ENCODE data around the gene PTPRZ1.

The PTPRZ1 gene

DNA sequence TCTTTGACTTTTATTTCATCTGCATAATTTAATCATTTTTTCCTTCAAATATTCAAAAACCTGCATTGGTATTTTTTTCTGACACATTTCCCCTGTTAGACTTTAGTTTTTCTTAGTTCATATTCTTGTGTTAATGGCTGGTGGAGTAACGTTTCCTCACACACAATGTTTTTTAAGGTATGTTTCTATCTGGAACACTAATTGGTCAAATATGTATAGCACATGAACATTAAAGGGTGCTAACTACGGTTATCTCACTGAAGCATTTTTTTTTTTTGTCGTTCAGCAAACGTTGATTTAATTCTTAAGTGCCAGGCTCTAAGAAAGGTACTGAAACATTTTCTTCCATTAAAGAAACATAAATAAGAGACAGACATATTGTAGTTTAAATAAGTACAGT, 87.7 kb downstream of the PTPRZ1 start:
- DNase-seq, result no peak

DNA sequence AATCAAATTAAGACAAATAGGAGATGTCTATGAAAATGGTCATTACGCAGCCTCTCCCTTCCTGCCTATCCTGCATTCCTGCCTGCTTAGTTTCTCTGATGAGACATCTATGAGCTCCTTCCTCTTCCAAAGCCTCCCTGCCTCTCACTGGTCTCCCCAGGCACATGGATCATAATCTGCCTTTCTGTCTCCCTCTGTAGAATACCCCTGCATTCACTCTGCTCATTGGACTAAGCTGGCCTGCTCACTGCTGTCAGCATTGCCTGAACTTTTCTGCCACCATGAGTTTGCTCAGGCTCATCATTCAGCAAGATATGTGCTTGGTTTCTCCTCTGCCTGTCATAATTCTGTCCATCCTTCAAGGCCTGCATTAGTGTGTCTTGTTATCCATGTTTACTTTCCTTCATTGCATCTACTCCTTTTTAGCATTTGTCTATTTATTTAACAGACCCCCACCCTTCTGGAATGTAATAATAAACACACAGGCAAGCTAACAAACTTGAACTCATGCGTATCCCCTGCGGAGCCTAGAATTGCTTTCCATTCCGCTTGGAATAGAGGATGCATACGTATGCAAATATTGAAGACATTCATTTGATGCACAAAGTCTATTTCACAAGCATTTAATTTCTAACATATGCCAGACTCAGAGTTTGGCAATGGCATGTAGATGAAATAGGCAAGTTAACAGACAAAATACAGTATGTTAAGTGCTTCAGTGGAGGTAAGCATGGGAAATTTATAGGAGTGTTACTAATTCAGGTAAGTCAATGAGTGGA, 88.3 kb downstream of the PTPRZ1 start:
- no peak for DNase-seq

DNA sequence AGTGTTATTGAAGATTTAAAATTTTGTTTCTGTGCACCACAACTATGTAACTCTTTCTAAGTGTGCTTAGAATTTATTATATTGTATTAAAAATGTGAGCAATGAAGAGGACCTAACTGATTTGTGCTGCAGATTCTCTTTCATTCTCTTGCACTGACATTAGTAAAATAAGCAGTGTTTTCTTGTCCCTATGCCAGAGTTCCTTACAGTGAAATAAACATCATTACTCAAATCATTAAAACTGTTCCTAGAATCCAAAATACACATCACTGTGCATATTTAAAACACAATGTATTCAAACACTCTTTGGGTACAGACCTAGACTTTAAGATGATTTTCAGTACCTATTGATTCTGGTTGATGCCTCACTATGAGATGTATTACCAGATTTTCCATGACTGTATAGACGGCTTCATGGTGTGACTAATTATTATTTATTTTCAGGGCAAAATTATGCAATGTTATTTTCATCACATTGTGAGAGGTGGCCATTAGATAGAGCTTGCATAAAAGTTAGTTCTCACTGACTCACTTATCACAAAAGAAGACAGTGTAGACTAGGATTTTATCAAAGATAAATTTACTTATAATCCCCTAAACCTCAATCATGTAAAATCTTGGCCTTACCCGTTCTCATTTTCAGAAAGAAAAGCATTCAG, 93.4 kb downstream of the PTPRZ1 start:
- DNase-seq, result no peak

DNA sequence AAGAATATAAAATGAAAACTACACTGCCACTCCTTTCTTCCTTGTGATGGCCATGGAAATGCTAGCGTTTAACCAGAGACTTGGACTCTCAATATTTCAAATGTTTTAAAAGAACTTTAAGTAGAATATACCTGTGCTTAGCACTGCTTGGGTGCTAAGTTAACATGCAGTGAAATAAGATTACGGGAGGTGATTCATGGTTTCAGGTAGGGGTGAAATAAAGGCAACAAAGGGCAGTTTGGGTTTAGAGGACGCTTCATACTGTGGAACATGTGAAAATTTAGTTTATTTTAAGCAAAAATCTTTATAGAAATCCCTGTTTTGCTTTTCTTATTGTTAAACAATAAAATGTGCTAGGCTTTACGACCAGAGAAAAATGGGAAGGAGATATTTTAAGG, 94.0 kb downstream of the PTPRZ1 start:
- no peak for DNase-seq

DNA sequence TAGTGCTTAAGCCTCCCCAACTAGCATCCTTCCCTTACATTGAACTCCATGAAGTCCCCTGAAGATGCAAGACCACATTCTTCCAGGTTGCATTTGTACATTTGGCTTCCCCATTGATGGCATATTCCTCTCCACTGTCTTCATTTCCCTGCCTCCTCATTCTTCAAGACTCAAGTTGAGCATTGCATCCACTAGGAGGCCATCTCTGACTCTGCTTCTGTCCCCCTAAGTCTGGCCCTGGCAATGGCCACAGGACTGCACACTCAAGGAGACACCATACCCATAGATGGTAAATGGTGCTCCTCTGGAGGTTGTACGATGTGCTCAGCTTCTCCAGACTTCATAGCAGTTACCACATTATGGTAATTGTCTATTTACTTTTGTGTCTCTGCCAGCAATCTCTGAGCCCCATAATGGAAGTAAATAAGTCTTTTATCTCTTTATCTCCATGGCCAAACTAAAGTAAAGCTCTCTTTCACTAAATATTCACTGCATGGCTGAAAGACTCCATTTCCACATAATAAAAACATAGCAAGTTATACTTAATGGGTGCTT, 112.6 kb downstream of the PTPRZ1 start:
- DNase-seq, result no peak

DNA sequence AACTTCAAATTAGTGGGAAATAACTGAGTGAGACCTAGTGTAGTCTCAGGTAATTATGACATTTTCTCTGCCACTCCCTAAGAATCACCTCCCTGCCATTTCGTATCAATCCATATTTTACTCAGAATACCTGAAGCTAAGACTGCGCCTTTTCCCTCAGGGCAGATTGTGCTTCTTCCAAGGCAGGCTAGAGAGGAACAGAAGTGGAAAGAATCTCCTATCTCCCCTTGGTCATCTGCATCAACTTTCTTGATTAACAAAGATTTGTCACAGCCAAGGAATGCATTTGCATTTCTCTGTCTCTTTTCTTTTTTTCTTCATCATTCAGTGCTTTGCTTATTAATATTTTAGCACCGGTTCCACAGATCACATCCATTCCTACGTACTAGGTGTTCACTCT, 119.1 kb downstream of the PTPRZ1 start:
- DNase-seq, result no peak

DNA sequence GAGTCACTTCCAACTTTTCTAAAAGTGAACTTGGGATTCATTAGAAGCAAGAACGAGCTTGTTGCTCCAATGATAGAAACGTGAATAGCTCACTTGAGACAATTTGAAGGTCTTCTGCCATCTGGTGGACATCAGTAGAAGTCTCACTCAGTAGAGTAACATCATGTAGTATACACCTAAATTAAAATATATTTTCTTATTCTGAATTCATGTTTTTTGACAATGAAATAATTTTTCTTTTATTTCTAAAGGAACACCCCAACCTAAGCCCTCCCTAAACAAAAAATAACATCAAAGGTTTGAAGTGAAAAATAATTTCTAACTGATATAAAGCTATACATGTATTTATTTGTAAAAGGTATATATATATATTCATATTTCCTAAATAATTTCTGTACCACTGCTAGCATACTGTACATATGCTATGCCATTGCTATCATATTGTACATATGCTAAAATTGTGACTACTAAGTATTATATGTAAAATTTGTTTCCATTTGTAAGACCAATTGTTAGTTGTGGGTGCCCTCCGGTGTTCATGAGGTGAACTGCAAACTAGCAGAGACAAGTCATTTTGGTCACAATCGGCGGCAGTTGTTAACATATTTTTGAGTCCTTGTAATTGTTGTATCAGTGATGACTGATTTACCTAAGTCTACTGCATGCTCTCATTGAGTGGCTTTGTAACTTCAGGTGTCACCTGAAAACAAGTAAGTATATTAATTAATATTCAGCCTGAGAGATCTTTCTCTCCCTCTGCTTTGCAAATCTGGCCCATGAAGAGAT, 121.9 kb downstream of the PTPRZ1 start:
- DNase-seq, result peak; percentile 67

DNA sequence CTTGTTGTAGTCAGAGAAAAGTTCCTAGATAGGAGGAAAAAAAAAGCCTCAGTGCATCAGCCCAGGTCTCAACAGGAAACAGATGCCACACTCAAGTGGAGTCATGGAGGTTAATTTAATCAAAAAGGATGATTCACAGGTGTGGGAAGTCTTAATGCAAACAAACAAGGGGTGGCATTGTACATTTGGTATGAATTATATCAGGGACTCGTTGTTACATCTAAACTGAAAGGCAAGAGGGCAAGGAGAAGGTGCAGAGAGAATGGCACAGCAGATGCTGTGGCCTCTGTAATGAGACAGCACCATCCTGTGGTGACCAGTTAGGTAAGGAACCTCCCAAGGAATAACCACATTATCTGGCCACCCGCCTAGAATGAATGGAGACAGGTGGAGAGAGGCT, 133.7 kb downstream of the PTPRZ1 start:
- peak; percentile 82 for DNase-seq

DNA sequence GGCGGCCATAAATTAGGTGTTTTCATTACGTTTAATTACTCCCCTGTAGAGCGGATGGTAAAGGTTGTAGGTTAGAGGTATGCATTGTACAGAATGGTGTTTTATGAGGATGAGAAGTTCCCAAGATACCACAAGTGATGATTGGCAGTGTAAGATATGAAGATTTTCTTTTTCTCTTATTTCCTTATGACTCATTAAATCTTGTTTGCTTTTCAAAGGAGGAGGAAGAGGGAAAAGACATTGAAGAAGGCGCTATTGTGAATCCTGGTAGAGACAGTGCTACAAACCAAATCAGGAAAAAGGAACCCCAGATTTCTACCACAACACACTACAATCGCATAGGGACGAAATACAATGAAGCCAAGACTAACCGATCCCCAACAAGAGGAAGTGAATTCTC, 137.2 kb downstream of the PTPRZ1 start:
- DNase-seq, result no peak

DNA sequence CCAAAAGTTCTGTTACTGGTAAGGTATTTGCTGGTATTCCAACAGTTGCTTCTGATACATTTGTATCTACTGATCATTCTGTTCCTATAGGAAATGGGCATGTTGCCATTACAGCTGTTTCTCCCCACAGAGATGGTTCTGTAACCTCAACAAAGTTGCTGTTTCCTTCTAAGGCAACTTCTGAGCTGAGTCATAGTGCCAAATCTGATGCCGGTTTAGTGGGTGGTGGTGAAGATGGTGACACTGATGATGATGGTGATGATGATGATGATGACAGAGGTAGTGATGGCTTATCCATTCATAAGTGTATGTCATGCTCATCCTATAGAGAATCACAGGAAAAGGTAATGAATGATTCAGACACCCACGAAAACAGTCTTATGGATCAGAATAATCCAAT, 140.1 kb downstream of the PTPRZ1 start:
- no peak for DNase-seq

DNA sequence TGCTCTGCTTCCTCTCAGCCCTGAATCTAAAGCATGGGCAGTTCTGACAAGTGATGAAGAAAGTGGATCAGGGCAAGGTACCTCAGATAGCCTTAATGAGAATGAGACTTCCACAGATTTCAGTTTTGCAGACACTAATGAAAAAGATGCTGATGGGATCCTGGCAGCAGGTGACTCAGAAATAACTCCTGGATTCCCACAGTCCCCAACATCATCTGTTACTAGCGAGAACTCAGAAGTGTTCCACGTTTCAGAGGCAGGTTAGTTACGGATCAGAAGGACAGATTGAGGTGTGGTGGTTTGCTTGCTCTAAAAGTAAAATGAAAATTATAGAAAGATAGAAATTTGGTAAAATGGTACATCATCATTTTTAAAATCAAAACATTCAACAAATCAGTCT, 140.7 kb downstream of the PTPRZ1 start:
- DNase-seq, result no peak

DNA sequence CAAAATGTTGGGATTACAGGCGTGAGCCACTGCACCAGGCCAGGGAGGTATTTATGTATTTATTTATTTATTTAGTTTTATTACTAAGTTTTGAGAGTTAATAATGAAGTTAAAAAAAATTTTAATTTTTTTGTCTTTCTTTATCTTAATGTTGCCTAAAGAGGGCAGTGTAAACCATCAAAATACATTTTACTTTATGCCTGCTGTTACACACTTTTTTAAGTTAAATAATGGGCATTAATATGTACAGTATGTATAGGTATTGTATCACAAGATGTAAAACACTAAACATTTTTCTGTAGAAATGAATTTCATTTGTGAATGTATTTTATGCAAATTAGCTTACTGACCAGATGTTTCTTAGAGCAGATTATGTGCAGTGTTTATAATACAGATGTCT, 141.7 kb downstream of the PTPRZ1 start:
- no peak for DNase-seq

DNA sequence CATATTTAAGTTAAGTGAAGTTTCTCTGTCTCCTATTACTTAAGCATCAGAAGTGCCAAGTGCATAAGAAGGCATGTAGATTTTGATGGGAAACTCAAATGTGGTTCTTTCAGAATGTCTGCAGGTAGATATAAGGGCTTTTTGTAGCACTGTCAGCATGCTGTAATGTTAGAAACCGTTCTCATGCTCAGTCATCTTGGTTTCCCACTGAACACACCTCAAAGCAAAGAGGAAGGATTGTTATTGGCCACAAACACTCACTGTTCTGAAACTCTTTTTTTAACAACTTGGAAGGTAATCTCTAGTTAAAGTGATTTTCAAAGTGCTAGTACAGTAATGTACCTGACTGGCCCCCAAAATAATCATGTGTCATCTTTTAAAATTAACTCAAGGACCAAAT, 145.1 kb downstream of the PTPRZ1 start:
- no peak for DNase-seq

DNA sequence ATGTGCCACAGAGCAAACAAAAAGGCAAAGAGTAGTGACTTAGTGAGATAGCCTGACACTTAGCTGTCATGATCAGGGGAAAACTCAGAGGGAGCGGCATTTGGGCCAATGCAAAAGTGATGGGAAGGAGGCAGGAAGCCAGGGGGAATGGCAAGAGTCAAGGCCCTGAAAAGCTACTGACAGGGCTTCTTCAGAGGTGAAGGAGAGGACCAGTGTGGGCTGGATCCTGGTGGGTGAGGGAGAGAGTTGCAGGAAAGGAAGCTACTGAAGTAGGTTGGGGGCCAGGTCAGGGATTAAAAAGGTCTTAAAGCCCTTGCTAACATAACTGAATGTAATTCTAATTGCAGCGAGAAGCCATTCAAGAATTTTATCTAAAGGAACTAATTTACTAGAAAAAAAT, 154.1 kb downstream of the PTPRZ1 start:
- DNase-seq, result no peak

DNA sequence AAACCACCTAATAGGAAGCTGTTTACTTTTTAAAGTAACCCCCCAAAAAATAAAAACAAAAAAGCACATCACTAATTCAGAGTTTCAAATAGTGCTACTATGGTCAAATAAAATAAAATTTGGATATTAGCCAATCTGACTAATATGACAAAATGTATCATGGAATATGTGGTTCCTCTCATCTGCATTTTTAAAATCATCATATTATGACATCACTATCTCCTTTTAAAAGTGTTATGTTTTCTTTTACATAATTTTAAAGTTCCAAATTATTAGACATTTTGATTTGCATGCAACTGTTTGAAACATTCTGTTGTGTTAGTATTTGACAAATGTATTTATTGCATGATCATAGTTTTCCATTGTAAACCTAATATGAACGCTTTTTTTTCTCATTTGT, 160.7 kb downstream of the PTPRZ1 start:
- DNase-seq, result no peak

DNA sequence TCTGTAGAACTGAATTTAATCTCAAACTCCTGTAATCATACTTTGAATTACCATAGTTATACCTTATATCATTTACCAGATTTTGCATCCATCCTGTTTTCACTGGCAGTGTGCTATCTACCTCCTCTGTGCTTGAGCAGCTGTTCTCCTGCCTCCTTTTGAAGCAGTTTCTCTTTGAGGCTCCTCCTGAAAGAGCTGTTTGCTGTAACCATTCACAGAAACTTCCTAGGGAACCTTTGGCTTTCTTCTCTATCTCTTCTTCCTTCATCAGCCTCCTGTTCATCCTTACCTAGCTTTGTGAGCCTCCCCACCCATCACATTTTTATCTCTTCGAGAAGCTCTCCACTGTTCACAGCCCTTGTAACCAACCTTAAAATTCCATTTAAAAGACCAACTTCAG, 162.9 kb downstream of the PTPRZ1 start:
- no peak for DNase-seq

DNA sequence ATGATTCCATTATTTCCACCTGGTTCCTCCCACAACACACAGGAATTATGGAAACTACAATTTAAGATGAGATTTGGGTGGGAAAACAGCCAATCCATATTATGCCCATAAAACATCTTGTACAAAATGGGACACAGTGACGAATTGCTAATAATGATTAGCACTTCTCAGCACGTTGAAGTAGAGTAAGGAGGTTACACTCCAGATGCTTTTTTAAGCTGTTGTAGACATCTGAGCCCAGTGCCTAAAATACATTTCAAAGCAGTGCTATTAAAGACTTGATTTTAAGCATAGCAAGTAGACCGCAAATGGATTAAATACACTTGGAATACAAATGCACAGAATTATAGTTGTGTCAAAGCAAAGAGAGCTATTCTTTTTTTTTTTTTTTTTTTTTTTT, 165.2 kb downstream of the PTPRZ1 start:
- no peak for DNase-seq

DNA sequence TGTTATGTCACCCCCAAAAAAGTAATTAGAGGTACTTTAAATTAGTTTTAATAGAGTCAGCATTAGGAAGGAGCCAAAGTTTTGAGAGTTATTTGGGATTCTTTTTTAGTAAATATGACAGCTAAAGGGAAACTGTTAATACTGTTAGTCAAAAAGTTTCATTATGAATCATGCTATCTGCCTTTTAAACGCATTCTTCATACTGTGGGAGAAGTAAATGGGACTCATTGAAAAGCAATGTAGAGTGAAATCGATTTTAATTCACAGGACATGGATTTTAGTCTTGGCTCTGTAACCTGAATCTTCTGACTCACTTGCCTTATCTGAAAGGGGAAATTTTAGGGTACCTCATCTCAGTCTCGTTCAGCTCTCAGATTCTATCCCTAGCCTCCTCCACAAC, 165.9 kb downstream of the PTPRZ1 start:
- DNase-seq, result no peak

DNA sequence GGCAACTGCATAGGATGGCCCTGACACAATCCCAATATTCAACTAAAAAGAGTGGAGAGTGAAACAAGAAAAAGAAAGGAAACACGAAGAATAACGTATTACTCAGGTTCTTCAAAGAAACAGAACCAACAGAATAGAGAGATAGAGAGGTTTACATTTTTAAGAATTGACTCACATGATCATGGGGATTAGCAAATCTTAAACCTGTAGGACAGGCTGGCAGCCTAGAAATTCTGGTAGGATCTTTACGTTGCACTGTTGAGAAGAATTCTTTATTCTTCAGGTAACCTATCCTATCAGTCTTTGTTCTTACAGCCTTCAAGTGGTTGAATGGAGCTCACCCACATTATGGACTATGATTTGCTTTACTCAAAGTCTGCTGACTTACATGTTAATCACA, 167.2 kb downstream of the PTPRZ1 start:
- no peak for DNase-seq

DNA sequence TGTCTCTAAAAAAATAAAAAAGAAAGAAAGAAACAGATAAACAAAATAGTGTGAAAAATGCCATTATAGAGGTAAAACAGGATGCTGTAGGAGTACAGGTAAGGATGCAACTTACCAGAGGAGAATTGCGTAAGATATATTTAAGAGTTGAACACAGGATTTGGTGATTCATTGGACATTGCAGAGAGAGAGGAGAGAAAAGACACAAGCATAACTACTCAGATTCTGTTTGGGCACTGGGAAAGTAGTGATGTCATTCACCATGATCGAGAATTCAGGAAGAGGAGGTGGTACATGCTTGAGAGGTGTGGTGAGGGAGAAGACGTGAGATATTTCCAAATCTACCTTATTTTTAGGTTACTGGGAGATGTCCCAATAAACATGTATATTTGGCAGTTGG, 173.4 kb downstream of the PTPRZ1 start:
- no peak for DNase-seq

DNA sequence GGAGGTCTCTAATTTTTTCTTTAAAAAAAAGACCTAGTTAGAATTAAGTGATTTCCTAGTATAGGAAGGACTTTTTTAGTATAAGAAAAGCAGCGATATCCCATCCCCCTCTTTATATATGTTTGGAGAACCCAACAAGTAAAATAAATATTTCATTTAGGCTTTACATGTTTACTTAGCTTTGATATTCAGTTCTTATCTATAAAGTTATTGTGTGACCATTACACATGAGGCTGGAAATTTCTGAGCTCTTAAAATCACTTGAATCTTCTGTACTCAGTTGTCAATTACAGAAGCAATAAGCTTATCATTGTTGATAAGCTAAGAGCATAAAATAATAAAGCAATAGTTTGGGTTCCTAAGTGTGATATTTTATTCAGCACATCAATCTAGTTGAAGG, 181.4 kb downstream of the PTPRZ1 start:
- DNase-seq, result no peak

DNA sequence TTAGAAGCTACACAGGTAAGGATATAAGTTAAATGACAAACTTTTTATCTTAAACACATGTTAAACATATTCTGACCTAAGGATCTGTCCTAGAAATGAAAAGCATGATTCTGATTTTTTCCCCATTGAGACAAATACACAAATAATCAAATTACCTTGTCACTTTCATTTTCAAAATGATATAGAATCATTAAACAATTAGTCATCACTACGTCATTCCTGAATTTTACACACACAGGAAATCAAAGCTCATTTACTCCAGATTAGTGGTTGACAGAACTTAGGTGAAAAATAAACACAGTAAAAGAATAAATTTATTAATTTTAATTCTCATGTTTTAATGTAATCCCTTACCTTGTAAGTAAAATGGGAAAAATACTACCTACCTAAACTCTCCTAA, 182.1 kb downstream of the PTPRZ1 start:
- no peak for DNase-seq

DNA sequence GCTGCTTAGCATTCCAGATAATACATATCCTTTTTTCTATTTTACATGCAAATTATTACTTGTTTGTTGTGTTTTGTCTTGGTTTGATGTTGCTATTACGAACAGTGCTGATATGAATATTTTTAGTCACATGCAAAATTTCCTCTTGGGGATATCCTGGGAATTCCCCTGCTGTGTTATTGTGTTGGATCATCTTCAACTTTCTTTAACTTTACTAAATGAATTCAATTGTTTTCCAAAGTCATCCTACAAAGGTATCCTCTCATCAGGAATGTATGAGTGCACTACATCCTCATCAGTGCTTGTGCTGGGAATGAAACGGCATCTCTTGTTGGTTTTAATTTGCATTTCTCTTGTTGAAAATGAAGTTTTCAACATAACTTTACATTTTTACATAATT, 184.0 kb downstream of the PTPRZ1 start:
- no peak for DNase-seq

DNA sequence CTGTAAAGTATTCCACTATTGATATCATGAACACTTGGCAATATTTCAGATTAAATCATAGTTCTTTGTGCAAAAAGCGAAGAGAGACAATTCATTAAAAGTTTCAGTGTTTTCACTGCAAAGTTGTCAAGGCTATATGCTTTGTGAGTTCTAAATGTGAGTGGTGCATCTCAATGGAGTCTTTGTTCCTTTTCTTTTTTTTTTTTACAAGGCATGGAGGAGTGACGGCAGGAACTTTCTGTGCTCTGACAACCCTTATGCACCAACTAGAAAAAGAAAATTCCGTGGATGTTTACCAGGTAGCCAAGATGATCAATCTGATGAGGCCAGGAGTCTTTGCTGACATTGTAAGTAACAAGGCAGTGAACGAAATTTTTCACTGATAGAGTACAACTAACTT, 186.6 kb downstream of the PTPRZ1 start:
- no peak for DNase-seq

All from DMS153 (cell line).